Rectal smooth muscle tissue (tissue), 1 donor: ENCODE measurements around the gene THBD.
"Not testable (repeated sequence)": the region's sequence is repeated elsewhere in the genome, so short reads cannot be mapped to it uniquely, and the experiment has no call there.

ENCODE experiments used
- H3K27ac ChIP-seq: one replicate; pipeline ENCODE4 v1.7.0; 2013; ENCODE audit warnings: low read depth, low read length, inconsistent platforms
- H3K27me3 ChIP-seq: one replicate; pipeline ENCODE4 v1.7.0; 2013; ENCODE audit warnings: low read length; ENCODE audit not compliant: control insufficient read depth, insufficient read depth
- H3K36me3 ChIP-seq: one replicate; pipeline ENCODE4 v1.7.0; 2013; ENCODE audit warnings: low read length; ENCODE audit not compliant: control insufficient read depth, insufficient read depth
- H3K4me1 ChIP-seq: one replicate; pipeline ENCODE4 v1.7.0; 2013; ENCODE audit warnings: low read length; ENCODE audit not compliant: control insufficient read depth, insufficient read depth
- H3K4me3 ChIP-seq: one replicate; pipeline ENCODE4 v1.7.0; 2013; ENCODE audit warnings: low read length
- H3K9ac ChIP-seq: one replicate; pipeline ENCODE4 v1.7.0; 2013; ENCODE audit warnings: low read length

The THBD gene

GRCh38 chr20:23037017-23037481 is 12.4 kb downstream of the THBD start:
- Histone ChIP-seq H3K27ac (no peak overlapping the region), H3K9ac (no peak overlapping the region), H3K36me3 (no peaks in the 10 kb centered on the region), H3K27me3 (peaks cover 6% of the 10 kb centered on the region), H3K4me3 (no peak overlapping the region), H3K4me1 (no peaks in the 10 kb centered on the region)

GRCh38 chr20:23036371-23036770 is 13.1 kb downstream of the THBD start:
- Histone ChIP-seq H3K36me3 (no peaks in the 10 kb centered on the region), H3K27me3 (peaks cover 6% of the 10 kb centered on the region), H3K4me1 (no peaks in the 10 kb centered on the region), H3K9ac (no peak overlapping the region), H3K27ac (no peak overlapping the region), H3K4me3 (no peak overlapping the region)

- H3K4me1 ChIP-seq, result no peaks in the 10 kb centered on the region
- no peak overlapping the region for H3K9ac ChIP-seq
- peaks cover 6% of the 10 kb centered on the region for H3K27me3 ChIP-seq
- no peak overlapping the region for H3K27ac ChIP-seq
- H3K36me3 ChIP-seq, result no peaks in the 10 kb centered on the region
- no peak overlapping the region for H3K4me3 ChIP-seq
Measured at GRCh38 chr20:23035731-23036130, 13.7 kb downstream of the THBD start.

- no peak within 1 kb of the TSS for H3K27ac ChIP-seq
Measured at GRCh38 chr20:23034721-23035671, 14.5 kb downstream of the THBD start, which contains the start of gene SSTR4. SSTR4 (plus strand) TSS chr20:23035312; CDS start chr20:23035484, 172 bp downstream.

GRCh38 chr20:23033918-23034317 is 15.6 kb downstream of the THBD start:
- Histone ChIP-seq H3K36me3 (no peaks in the 10 kb centered on the region), H3K4me3 (no peak overlapping the region), H3K4me1 (no peaks in the 10 kb centered on the region), H3K9ac (no peak overlapping the region), H3K27me3 (peaks cover 6% of the 10 kb centered on the region), H3K27ac (no peak overlapping the region)

More at GRCh38 chr20:23034721-23035671, 14.5 kb downstream of the THBD start, which contains the start of gene SSTR4:
- Histone ChIP-seq H3K36me3 (no peaks in the 10 kb centered on the region), H3K4me3 (no peak within 1 kb of the TSS), H3K4me1 (no peaks in the 10 kb centered on the region), H3K9ac (no peak within 1 kb of the TSS), H3K27me3 (peaks cover 6% of the 10 kb centered on the region)

GRCh38 chr20:23032750-23033078 is 16.8 kb downstream of the THBD start:
- no peak overlapping the region for H3K9ac ChIP-seq
- peaks cover 6% of the 10 kb centered on the region for H3K27me3 ChIP-seq
- H3K27ac ChIP-seq, result no peak overlapping the region
- no peak overlapping the region for H3K4me3 ChIP-seq
- H3K4me1 ChIP-seq, result no peaks in the 10 kb centered on the region
- H3K36me3 ChIP-seq, result no peaks in the 10 kb centered on the region

- Histone ChIP-seq H3K36me3 (no peaks in the 10 kb centered on the region), H3K27me3 (peaks cover 6% of the 10 kb centered on the region), H3K27ac (no peak overlapping the region), H3K9ac (no peak overlapping the region), H3K4me3 (no peak overlapping the region), H3K4me1 (no peaks in the 10 kb centered on the region)
Measured at GRCh38 chr20:23032056-23032749, 17.3 kb downstream of the THBD start.

- Histone ChIP-seq H3K4me3 (no peak overlapping the region), H3K36me3 (no peaks in the 10 kb centered on the region), H3K9ac (no peak overlapping the region), H3K27me3 (peaks cover 7% of the 10 kb centered on the region), H3K27ac (no peak overlapping the region), H3K4me1 (no peaks in the 10 kb centered on the region)
Measured at GRCh38 chr20:23031346-23031745, 18.1 kb downstream of the THBD start.

- no peaks in the 10 kb centered on the region for H3K36me3 ChIP-seq
- no peak overlapping the region for H3K27ac ChIP-seq
- H3K4me1 ChIP-seq, result no peaks in the 10 kb centered on the region
- H3K4me3 ChIP-seq, result no peak overlapping the region
- H3K27me3 ChIP-seq, result peaks cover 3% of the 10 kb centered on the region
- H3K9ac ChIP-seq, result no peak overlapping the region
Measured at GRCh38 chr20:23029324-23029723, 20.1 kb downstream of the THBD start.

GRCh38 chr20:23028392-23028791 is 21.1 kb downstream of the THBD start:
- H3K9ac ChIP-seq, result no peak overlapping the region
- peaks cover 3% of the 10 kb centered on the region for H3K27me3 ChIP-seq
- no peak overlapping the region for H3K4me3 ChIP-seq
- H3K27ac ChIP-seq, result no peak overlapping the region
- H3K4me1 ChIP-seq, result no peaks in the 10 kb centered on the region
- no peaks in the 10 kb centered on the region for H3K36me3 ChIP-seq

GRCh38 chr20:23027721-23028120 is 21.8 kb downstream of the THBD start:
- Histone ChIP-seq H3K27me3 (peaks cover 3% of the 10 kb centered on the region), H3K4me3 (no peak overlapping the region), H3K4me1 (no peaks in the 10 kb centered on the region), H3K27ac (no peak overlapping the region), H3K36me3 (no peaks in the 10 kb centered on the region), H3K9ac (no peak overlapping the region)

- H3K4me3 ChIP-seq, H3K27ac ChIP-seq, H3K9ac ChIP-seq, H3K27me3 ChIP-seq, H3K4me1 ChIP-seq, H3K36me3 ChIP-seq: not testable (repeated sequence)
Measured at GRCh38 chr20:23025503-23025902, 24.0 kb downstream of the THBD start.
